Esophagus squamous epithelium (tissue), 5 donors: ENCODE measurements around the gene PDS5A. TPM values are rescaled to one million over a fixed set of nuclear protein-coding genes. Genes with fewer than 3 reads are reported as not detected.

Experiments
- DNase-seq: peaks from one replicate; lab custom pipeline; 2025; lab: John Stamatoyannopoulos, UW
- H3K27ac ChIP-seq, 4 donors: fragments of 200-600 bp; sonication (generic); one replicate each; pipeline ENCODE4 v1.5.1; 2016 to 2019; ENCODE audit warnings: mild to moderate bottlenecking in 1 of 4
- H3K27me3 ChIP-seq, 4 donors: fragments of 200-600 bp; sonication (generic); 1 replicate in 3 of 4; 2 replicates in 1 of 4; pipeline versions ENCODE4 v1.5.1 to v1.6.0; 2017 to 2021; ENCODE audit warnings: antibody characterized with exemption in 1 of 4
- H3K36me3 ChIP-seq, 3 donors: fragments of 200-600 bp; sonication (generic); one replicate each; pipeline ENCODE4 v1.5.1; 2016 to 2019
- H3K4me1 ChIP-seq, 3 donors: fragments of 200-600 bp; sonication (generic); one replicate each; pipeline ENCODE4 v1.5.1; 2017 to 2019
- H3K4me3 ChIP-seq, 4 donors: fragments of 200-600 bp; sonication (generic); 1 replicate in 3 of 4; 2 replicates in 1 of 4; pipeline ENCODE4 v1.5.1; 2016 to 2019; ENCODE audit warnings: mild to moderate bottlenecking in 2 of 4, moderate library complexity in 1 of 4
- H3K9me3 ChIP-seq, 3 donors: fragments of 200-600 bp; sonication (generic); one replicate each; pipeline ENCODE4 v1.5.1; 2016 to 2019
- CTCF ChIP-seq, 6 experiments: fragments of 450-650 bp in 4 of 6; fragments of 200-600 bp in 2 of 6; sonication (generic) in 2 of 6; IDR thresholded peaks; one replicate each; pipeline ENCODE4 v1.5.1; 2016 to 2019; ENCODE audit warnings: antibody characterized with exemption in 6 of 6, mild to moderate bottlenecking in 4 of 6, moderate library complexity in 4 of 6
- POLR2A ChIP-seq, 4 donors: fragments of 450-650 bp; IDR thresholded peaks; one replicate each; pipeline ENCODE4 v1.6.1; 2017; ENCODE audit warnings: antibody characterized with exemption in 4 of 4, mild to moderate bottlenecking in 4 of 4, moderate library complexity in 3 of 4
- WGBS, 2 donors: methylation state at CpG; one replicate each; pipeline ENCODE4 v1.1.5; 2018; 5-methylcytosine and 5-hydroxymethylcytosine counted together
- intact Hi-C: fragments of 100-400 bp; cut with DNase I; formaldehyde crosslinking; loops from one replicate; pipeline ENCODE4 v1.15.0; 2022
- total RNA-seq, 4 donors: library from RNA; depleted of rRNA; stranded (reverse); fragments of >200 nt; gene quantifications; one replicate each; pipeline ENCODE4 v1.1.0, GENCODE V29; 2016
- donor health status: DM: yes; HTN: yes; CAD: no.

Gene PDS5A
- total RNA-seq, 4 donors from 2014 or later, result 49.1 to 70.2 (median 59.6) TPM

DNA sequence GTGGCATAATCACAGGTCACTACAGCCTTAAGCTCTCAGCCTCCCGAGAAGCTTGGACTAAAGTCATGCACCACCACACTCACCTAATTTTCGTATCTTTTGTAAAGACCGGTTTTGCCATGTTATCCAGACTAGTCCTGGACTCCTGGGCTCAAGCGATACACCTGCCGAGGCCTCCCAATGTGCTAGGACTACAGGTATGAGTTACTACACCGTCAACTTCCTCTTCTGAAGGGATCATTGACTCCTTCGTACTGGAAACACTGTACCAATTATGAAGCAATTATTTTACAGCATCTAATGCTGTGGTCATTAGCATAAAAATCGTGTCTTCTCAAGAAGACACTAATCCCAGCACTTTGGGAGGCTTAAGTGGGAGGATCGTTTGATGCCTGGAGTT, 35.2 kb downstream of the PDS5A start:
- Histone ChIP-seq H3K4me3 (no peak overlapping the region), H3K9me3 (no peaks in the 10 kb centered on the region), H3K36me3 (peaks cover 0 to 25% (median 0%) of the 10 kb centered on the region in 3 donors), H3K27ac (no peak overlapping the region), H3K27me3 (no peaks in the 10 kb centered on the region), H3K4me1 (peaks cover 3 to 32% (median 7%) of the 10 kb centered on the region in 3 donors)
- intact Hi-C loops, result no loop called here
- TF ChIP-seq CTCF (IDR thresholded peaks at IDR 0.05), result no peak
- TF ChIP-seq POLR2A (IDR thresholded peaks at IDR 0.05), result no peak
- no peak for DNase-seq
- 76 to 80% methylated on average over 8 to 9 of the region's 9 CpGs for WGBS, 2 donors

- Histone ChIP-seq H3K4me3 (no peak overlapping the region), H3K27me3 (no peaks in the 10 kb centered on the region), H3K9me3 (no peaks in the 10 kb centered on the region), H3K27ac (no peak overlapping the region), H3K36me3 (peaks cover 0 to 26% (median 0%) of the 10 kb centered on the region in 3 donors), H3K4me1 (peaks cover 8 to 32% (median 9%) of the 10 kb centered on the region in 3 donors)
- no peak for TF ChIP-seq CTCF (IDR thresholded peaks at IDR 0.05)
- TF ChIP-seq POLR2A (IDR thresholded peaks at IDR 0.05), result no peak
- intact Hi-C loops, result no loop called here
- no peak for DNase-seq
- WGBS, 2 donors, result 71 to 76% methylated on average over 2 of the region's 2 CpGs
These were observed 36.0 kb downstream of the PDS5A start for GRCh38 chr4:39941682-39942217.

- Histone ChIP-seq H3K27me3 (no peaks in the 10 kb centered on the region), H3K36me3 (peaks cover 0 to 26% (median 0%) of the 10 kb centered on the region in 3 donors), H3K9me3 (no peaks in the 10 kb centered on the region), H3K27ac (peak overlapping the region in 3 of 4 donors; percentile 48 to 62 (median 55)), H3K4me3 (no peak overlapping the region), H3K4me1 (peaks cover 10 to 53% (median 24%) of the 10 kb centered on the region in 3 donors)
- intact Hi-C loops, result no loop called here
- DNase-seq, result no peak
- WGBS, 2 donors, result 58 to 59% methylated on average over 2 of the region's 2 CpGs
- TF ChIP-seq POLR2A (IDR thresholded peaks at IDR 0.05) (no peak), CTCF (IDR thresholded peaks at IDR 0.05) (no peak)
These were observed 39.9 kb downstream of the PDS5A start for GRCh38 chr4:39937683-39938268.

GRCh38 chr4:39936565-39937418, 40.9 kb downstream of the PDS5A start:
- TF ChIP-seq CTCF (IDR thresholded peaks at IDR 0.05) (no peak), POLR2A (IDR thresholded peaks at IDR 0.05) (no peak)

More at GRCh38 chr4:39936565-39937418, 40.9 kb downstream of the PDS5A start:
- Histone ChIP-seq H3K9me3 (no peaks in the 10 kb centered on the region), H3K27me3 (no peaks in the 10 kb centered on the region), H3K27ac (peak overlapping the region; percentile 48 to 68 (median 58)), H3K4me1 (peaks cover 14 to 61% (median 25%) of the 10 kb centered on the region in 3 donors), H3K4me3 (no peak overlapping the region), H3K36me3 (peaks cover 0 to 26% (median 0%) of the 10 kb centered on the region in 3 donors)
- DNase-seq, result no peak
- intact Hi-C loops, result no loop called here
- WGBS, 2 donors, result 34 to 58% methylated on average over 6 of the region's 6 CpGs
